ENCODE results near the gene C19orf38. TPM values are rescaled to one million over a fixed set of nuclear protein-coding genes. Genes with fewer than 3 reads are reported as not detected.

Gene C19orf38
- total and polyA plus RNA-seq, 2 donors (not counting 3 experiments of a cell fraction or from before 2014, with no cell fraction given), result not detected

- no peak overlapping the region for H3K9ac ChIP-seq (replicated peaks; ENCODE audit: extremely low read depth, insufficient read depth, low read length)
- DNase-seq (ENCODE audit: low read depth, low spot score) (no peak), FAIRE-seq (no peak)
- no peak overlapping the region for H3K4me2 ChIP-seq (ENCODE audit: insufficient read depth, low read length)
- no peaks in the 10 kb centered on the region for H3K4me1 ChIP-seq (ENCODE audit: control insufficient read depth, extremely low read depth, insufficient read depth, low read length)
- intact Hi-C loops (cut with micrococcal nuclease) (no loop called here), dilution Hi-C loops (cut with MboI; ENCODE audit: extremely low pct_ligation_motif_present, low sequenced_read_pairs) (loop anchor here (10.0 kb wide), 1 partner anchor 113 kb away; no protein-coding TSS in a partner anchor)
- no peak overlapping the region for H3K4me3 ChIP-seq (replicated peaks in 1 of 3; ENCODE audit: insufficient read depth in 1 of 3, low read depth in 1 of 3, low read length in 3 of 3)
- H3K79me2 ChIP-seq (ENCODE audit: control insufficient read depth, insufficient read depth, low read length), result no peaks in the 10 kb centered on the region
- TF ChIP-seq POLR2A (IDR thresholded peaks at IDR 0.05; ENCODE audit: low read depth, low read length) (no peak), POLR2AphosphoS5 (IDR thresholded peaks at IDR 0.05; ENCODE audit: insufficient read depth, low read depth, low read length) (no peak), EZH2 (IDR thresholded peaks at IDR 0.05; ENCODE audit: borderline replicate concordance, low read depth, low read length, severe bottlenecking) (no peak), FOS (IDR thresholded peaks at IDR 0.05; ENCODE audit: borderline replicate concordance, insufficient read depth, low read length) (no peak), MYC (IDR thresholded peaks at IDR 0.05; ENCODE audit: low read depth, low read length) (no peak), JUN (IDR thresholded peaks at IDR 0.05; ENCODE audit: borderline replicate concordance, insufficient read depth, insufficient read length, low read depth) (no peak), GATA2 (IDR thresholded peaks at IDR 0.05; ENCODE audit: insufficient read depth, insufficient read length, low read depth, low read length) (no peak)
- TF ChIP-seq, protein P1, sequence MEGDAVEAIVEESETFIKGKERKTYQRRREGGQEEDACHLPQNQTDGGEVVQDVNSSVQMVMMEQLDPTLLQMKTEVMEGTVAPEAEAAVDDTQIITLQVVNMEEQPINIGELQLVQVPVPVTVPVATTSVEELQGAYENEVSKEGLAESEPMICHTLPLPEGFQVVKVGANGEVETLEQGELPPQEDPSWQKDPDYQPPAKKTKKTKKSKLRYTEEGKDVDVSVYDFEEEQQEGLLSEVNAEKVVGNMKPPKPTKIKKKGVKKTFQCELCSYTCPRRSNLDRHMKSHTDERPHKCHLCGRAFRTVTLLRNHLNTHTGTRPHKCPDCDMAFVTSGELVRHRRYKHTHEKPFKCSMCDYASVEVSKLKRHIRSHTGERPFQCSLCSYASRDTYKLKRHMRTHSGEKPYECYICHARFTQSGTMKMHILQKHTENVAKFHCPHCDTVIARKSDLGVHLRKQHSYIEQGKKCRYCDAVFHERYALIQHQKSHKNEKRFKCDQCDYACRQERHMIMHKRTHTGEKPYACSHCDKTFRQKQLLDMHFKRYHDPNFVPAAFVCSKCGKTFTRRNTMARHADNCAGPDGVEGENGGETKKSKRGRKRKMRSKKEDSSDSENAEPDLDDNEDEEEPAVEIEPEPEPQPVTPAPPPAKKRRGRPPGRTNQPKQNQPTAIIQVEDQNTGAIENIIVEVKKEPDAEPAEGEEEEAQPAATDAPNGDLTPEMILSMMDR (IDR thresholded peaks at IDR 0.05; ENCODE audit: extremely low read depth in 1 of 2, insufficient read depth in 1 of 2, low read depth in 1 of 2, low read length in 2 of 2), result no peak
- TF ChIP-seq, protein P2, sequence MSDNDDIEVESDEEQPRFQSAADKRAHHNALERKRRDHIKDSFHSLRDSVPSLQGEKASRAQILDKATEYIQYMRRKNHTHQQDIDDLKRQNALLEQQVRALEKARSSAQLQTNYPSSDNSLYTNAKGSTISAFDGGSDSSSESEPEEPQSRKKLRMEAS (IDR thresholded peaks at IDR 0.05; ENCODE audit: insufficient read depth, insufficient read length), result no peak
- no TSS peak for BruUV-seq (replicated peaks)
- H3K27me3 ChIP-seq (ENCODE audit: control insufficient read depth in 2 of 2, insufficient read depth in 2 of 2, low read length in 2 of 2), result no peaks in the 10 kb centered on the region
- H2AFZ ChIP-seq (ENCODE audit: low read depth, low read length), result no peak overlapping the region
- no peaks in the 10 kb centered on the region for H3K9me1 ChIP-seq (replicated peaks; ENCODE audit: control insufficient read depth, extremely low read depth, insufficient read depth, low read length)
- ChIA-PET CTCF (interaction anchor here (0.9 to 1.3 kb wide), 4 partner anchors 13 to 41 kb away, joined by 3 to 7 read pairs (median 4); partner anchors contain the start of gene CARM1), POLR2A (no interaction called here)
- H3K9me3 ChIP-seq (replicated peaks; ENCODE audit: control insufficient read depth, insufficient read depth, low read length), result no peaks in the 10 kb centered on the region
- H3K36me3 ChIP-seq (ENCODE audit: control insufficient read depth in 2 of 2, extremely low read depth in 1 of 2, insufficient read depth in 2 of 2, low read length in 2 of 2), result peaks cover 0 to 43% of the 10 kb centered on the region in 2 experiments
- H3K27ac ChIP-seq (ENCODE audit: insufficient read depth, low read depth, low read length), result no peak overlapping the region
- no peaks in the 10 kb centered on the region for H4K20me1 ChIP-seq (replicated peaks; ENCODE audit: control insufficient read depth, extremely low read depth, insufficient read depth, low read length)
Observed at GRCh38 chr19:10911579-10912363, 63.6 kb downstream of the C19orf38 start.

Measured in endothelial cell of umbilical vein (primary cell).